HepG2 (cell line): ENCODE results near the gene ERMAP. TPM values are rescaled to one million over a fixed set of nuclear protein-coding genes. Genes with fewer than 3 reads are reported as not detected.
A peak's percentile ranks its signal among the peaks of the same experiment; 100 is the strongest.

Source experiments
- ATAC-seq: fragments of 200-7000 bp; cut with Tn5 transposase; 3 replicates; pipeline ENCODE4 v1.9.1; 2020; ENCODE audit warnings: mild to moderate bottlenecking, moderate library complexity
- BruUV-seq: library from RNA; stranded (reverse); fragments of 400-500 nt; replicated peaks from 2 replicates; lab custom pipeline; 2021; lab: Mats Ljungman, UMichigan
- CTCF ChIA-PET: fragments of 300-600 bp; formaldehyde crosslinking; extraction: SDS; loops from one replicate; lab custom pipeline; 2021; ENCODE audit warnings: low total read pairs, inconsistent platforms, low intra/inter-chr PET ratio; lab: Yijun Ruan, JAX
- POLR2A ChIA-PET: fragments of 350-600 bp; sonication (Branson Sonifier 250); formaldehyde crosslinking; loops from one replicate; lab custom pipeline; 2020; ENCODE audit warnings: antibody characterized with exemption, inconsistent platforms; lab: Yijun Ruan, JAX
- DNase-seq: peaks from one replicate; pipeline ENCODE4 v3.0.0-alpha.2; 2015; ENCODE audit warnings: low spot score
- FAIRE-seq: peaks from 3 replicates; lab custom pipeline; 2011; peaks lifted over from hg19 to GRCh38; lab: Jason Lieb, UNC
- H2AFZ ChIP-seq: one replicate; pipeline ENCODE4 v1.6.1; 2011; ENCODE audit warnings: low read length, inconsistent platforms
- H3K27ac ChIP-seq: fragments of 300-600 bp; 3 replicates; pipeline ENCODE4 v1.8.0; 2011; ENCODE audit warnings: mixed run types, mild to moderate bottlenecking, mixed read lengths, low read length, inconsistent platforms; ENCODE audit not compliant: insufficient read depth; ENCODE audit errors: extremely low read length
- H3K27me3 ChIP-seq, 2 experiments: fragments of 200-600 bp in 1 of 2; 2 replicates in 1 of 2; 3 replicates in 1 of 2; pipeline versions ENCODE4 v1.6.0 to v1.8.0; 2011; ENCODE audit warnings: low read length in 2 of 2, mild to moderate bottlenecking in 2 of 2, moderate library complexity in 2 of 2, inconsistent platforms in 1 of 2; ENCODE audit not compliant: insufficient read depth in 2 of 2, control insufficient read depth in 1 of 2
- H3K36me3 ChIP-seq, 2 experiments: fragments of 200-600 bp in 1 of 2; replicated peaks in 1 of 2; 2 replicates in 1 of 2; 3 replicates in 1 of 2; pipeline versions ENCODE4 v1.5.1 to v1.8.0; 2011; ENCODE audit warnings: low read length in 2 of 2, inconsistent platforms in 1 of 2; ENCODE audit not compliant: insufficient read depth in 2 of 2, control insufficient read depth in 1 of 2
- H3K4me1 ChIP-seq: 2 replicates; pipeline ENCODE4 v1.5.1; 2012; ENCODE audit warnings: low read length, inconsistent platforms; ENCODE audit not compliant: insufficient read depth
- H3K4me2 ChIP-seq: 2 replicates; pipeline ENCODE4 v1.6.0; 2011; ENCODE audit warnings: low read depth, low read length, inconsistent platforms
- H3K4me3 ChIP-seq, 3 experiments: fragments of 200-600 bp in 1 of 3; sonication (generic), shearing (Covaris generic) in 1 of 3; replicated peaks in 1 of 3; 2 replicates each; pipeline ENCODE4 v1.5.1; 2011 to 2016; ENCODE audit warnings: low read length in 3 of 3, inconsistent platforms in 2 of 3, low read depth in 2 of 3, mild to moderate bottlenecking in 2 of 3, control low read depth in 1 of 3, mixed read lengths in 1 of 3; ENCODE audit not compliant: insufficient read depth in 1 of 3
- H3K79me2 ChIP-seq: one replicate; pipeline ENCODE4 v1.6.1; 2011; ENCODE audit warnings: low read length, inconsistent platforms; ENCODE audit not compliant: insufficient read depth
- H3K9ac ChIP-seq: 2 replicates; pipeline ENCODE4 v1.6.0; 2011; ENCODE audit warnings: mild to moderate bottlenecking, low read depth, low read length, inconsistent platforms; ENCODE audit not compliant: insufficient read depth
- H3K9me3 ChIP-seq: 2 replicates; pipeline ENCODE4 v1.5.1; 2012; ENCODE audit warnings: mild to moderate bottlenecking, low read length
- H4K20me1 ChIP-seq: 2 replicates; pipeline ENCODE4 v1.6.0; 2011; ENCODE audit warnings: inconsistent platforms, mild to moderate bottlenecking, low read length, moderate library complexity; ENCODE audit not compliant: insufficient read depth
- DMTF1 ChIP-seq: sonication (generic); formaldehyde crosslinking; IDR thresholded peaks from 2 replicates; pipeline ENCODE4 v1.4.0; 2020; ENCODE audit warnings: mild to moderate bottlenecking, missing genetic modification reagents
- HDAC2 ChIP-seq: sonication (generic); formaldehyde crosslinking; IDR thresholded peaks from 2 replicates; pipeline ENCODE4 v1.4.0; 2020; ENCODE audit warnings: missing genetic modification reagents
- HNF4G ChIP-seq, 2 experiments: sonication (generic) in 1 of 2; formaldehyde crosslinking in 1 of 2; IDR thresholded peaks; 2 replicates each; pipeline versions ENCODE4 v1.4.0 to v1.6.1; 2011 to 2020; ENCODE audit warnings: borderline replicate concordance in 2 of 2, low read depth in 2 of 2, mild to moderate bottlenecking in 2 of 2, low read length in 1 of 2, missing genetic modification reagents in 1 of 2, moderate library complexity in 1 of 2
- HNRNPK ChIP-seq: fragments of 200-400 bp; formaldehyde crosslinking; IDR thresholded peaks from 2 replicates; pipeline ENCODE4 v1.6.1; 2018; ENCODE audit warnings: low read length, low read depth, moderate library complexity, mild to moderate bottlenecking; ENCODE audit not compliant: poor library complexity, severe bottlenecking
- LBX2 ChIP-seq: sonication (generic); formaldehyde crosslinking; IDR thresholded peaks from 2 replicates; pipeline ENCODE4 v1.5.0; 2020; ENCODE audit warnings: missing genetic modification reagents, mild to moderate bottlenecking, borderline replicate concordance
- MAFK ChIP-seq, 2 experiments: IDR thresholded peaks in 1 of 2; conservative IDR thresholded peaks in 1 of 2; 2 replicates each; pipeline ENCODE4 v1.6.1; 2011; ENCODE audit warnings: improper control_type of control experiment in 2 of 2, low read length in 2 of 2
- MEIS1 ChIP-seq: sonication (generic); formaldehyde crosslinking; IDR thresholded peaks from 2 replicates; pipeline ENCODE4 v1.9.0; 2021; ENCODE audit warnings: mild to moderate bottlenecking, missing genetic modification reagents, moderate library complexity, borderline replicate concordance
- MXD3 ChIP-seq: IDR thresholded peaks from 2 replicates; pipeline ENCODE4 v1.6.1; 2016; ENCODE audit warnings: mild to moderate bottlenecking, missing biosample characterization, missing genetic modification reagents
- PHF20 ChIP-seq: sonication (generic); formaldehyde crosslinking; IDR thresholded peaks from 2 replicates; pipeline ENCODE4 v1.5.0; 2020; ENCODE audit warnings: mild to moderate bottlenecking, missing genetic modification reagents
- SNAPC5 ChIP-seq: sonication (generic); formaldehyde crosslinking; IDR thresholded peaks from 2 replicates; pipeline ENCODE4 v1.8.1; 2023; ENCODE audit warnings: mild to moderate bottlenecking, missing genetic modification reagents, borderline replicate concordance
- ZNF160 ChIP-seq: sonication (generic); formaldehyde crosslinking; IDR thresholded peaks from 2 replicates; pipeline ENCODE4 v1.8.0; 2022; ENCODE audit warnings: mild to moderate bottlenecking, inconsistent platforms, missing genetic modification reagents
- ZNF235 ChIP-seq: sonication (generic); formaldehyde crosslinking; IDR thresholded peaks from 2 replicates; pipeline ENCODE4 v1.8.1; 2023; ENCODE audit warnings: mild to moderate bottlenecking, missing genetic modification reagents, borderline replicate concordance
- ZNF281 ChIP-seq: sonication (generic); formaldehyde crosslinking; IDR thresholded peaks from 2 replicates; pipeline ENCODE4 v1.4.0; 2020; ENCODE audit warnings: missing genetic modification reagents, borderline replicate concordance
- ZNF615 ChIP-seq: sonication (generic); formaldehyde crosslinking; IDR thresholded peaks from 2 replicates; pipeline ENCODE4 v1.5.0; 2020; ENCODE audit warnings: mild to moderate bottlenecking, missing genetic modification reagents, borderline replicate concordance
- WGBS: methylation state at CpG from one replicate; pipeline ENCODE4 v1.1.6; 2017; ENCODE audit warnings: low lambda C conversion rate; 5-methylcytosine and 5-hydroxymethylcytosine counted together
- in situ Hi-C: cut with HindIII; loops from 2 replicates; pipeline ENCODE4 v1.10.0; 2017; ENCODE audit warnings: low pct_unique_long_range_greater_than_20kb; ENCODE audit not compliant: extremely low pct_ligation_motif_present
- intact Hi-C: fragments of 100-400 bp; cut with micrococcal nuclease; formaldehyde crosslinking; loops from one replicate; pipeline ENCODE4 v1.10.0; 2022; ENCODE audit not compliant: unreplicated experiment
- polyA plus RNA-seq, 8 experiments: library from polyadenylated mRNA; depleted of rRNA in 3 of 8; stranded (reverse) in 7 of 8; unstranded in 1 of 8; fragments of >200 nt; fragmentation: Illumina TruSeq in 4 of 8; extraction: Trizol in 4 of 8; gene quantifications; 2 replicates each; pipeline versions ENCODE4 v1.2.1 to v1.2.3, GENCODE V29; 2011 to 2016; ENCODE audit warnings: low read depth in 4 of 8, missing spikeins in 1 of 8, mixed read lengths in 1 of 8; ENCODE audit not compliant: insufficient read depth in 1 of 8
- total RNA-seq, 5 experiments: library from RNA; depleted of rRNA; stranded (reverse); fragments of >200 nt; fragmentation: Illumina TruSeq; extraction: Trizol; gene quantifications; 2 replicates each; pipeline ENCODE4 v1.2.3, GENCODE V29; 2016; ENCODE audit warnings: low read depth in 1 of 5

ERMAP gene
- total and polyA plus RNA-seq, 2 of the 13 experiments (the other 11 are each of a cell fraction or from before 2014, with no cell fraction given), result 2.2 to 4.4 TPM

- no peaks in the 10 kb centered on the region for H3K79me2 ChIP-seq
- H3K36me3 ChIP-seq, result no peaks in the 10 kb centered on the region
- peaks cover 32% of the 10 kb centered on the region for H3K4me1 ChIP-seq
- ATAC-seq (no peak), FAIRE-seq (no peak), DNase-seq (no peak)
- no peaks in the 10 kb centered on the region for H4K20me1 ChIP-seq
- no peak overlapping the region for H3K4me3 ChIP-seq
- no peak overlapping the region for H2AFZ ChIP-seq
- no peak overlapping the region for H3K4me2 ChIP-seq
- H3K27me3 ChIP-seq, result no peaks in the 10 kb centered on the region
- CTCF ChIA-PET, result no interaction called here
- intact Hi-C loops, result no loop called here
- no peaks in the 10 kb centered on the region for H3K9me3 ChIP-seq
- BruUV-seq, result no TSS peak
- peak overlapping the region; percentile 2 for H3K27ac ChIP-seq
- POLR2A ChIA-PET, result interaction anchor here (1.7 kb wide), 1 partner anchor 23 kb away, joined by 8 read pairs; the partner anchor contains the start of gene ZNF691
- in situ Hi-C loops, result no loop called here
- WGBS, result 82% methylated on average over 2 of the region's 2 CpGs
- H3K9ac ChIP-seq, result no peak overlapping the region
- TF ChIP-seq ZNF160 (CRISPR knock-in tag), result no peak
- TF ChIP-seq ZNF615 (CRISPR knock-in tag), result no peak
- TF ChIP-seq HNF4G (IDR thresholded peaks at IDR 0.05; ENCODE audit: borderline replicate concordance, low read depth, low read length), result no peak
- no peak for TF ChIP-seq HNF4G (CRISPR knock-in tag; IDR thresholded peaks at IDR 0.05; ENCODE audit: borderline replicate concordance, low read depth)
- TF ChIP-seq ZNF235, result no peak
- peak; percentile 91 to 92 for TF ChIP-seq MAFK (conservative IDR thresholded peaks at IDR 0.05 in 1 of 2, IDR thresholded peaks at IDR 0.05 in 1 of 2; ENCODE audit: low read length in 2 of 2)
- TF ChIP-seq LBX2 (CRISPR knock-in tag), result no peak
- no peak for TF ChIP-seq MEIS1 (CRISPR knock-in tag)
- no peak for TF ChIP-seq DMTF1 (CRISPR knock-in tag)
- TF ChIP-seq PHF20, result no peak
- TF ChIP-seq HNRNPK, result no peak
- TF ChIP-seq SNAPC5 (CRISPR knock-in tag), result no peak
- TF ChIP-seq MXD3, result no peak
- TF ChIP-seq HDAC2, result no peak
- no peak for TF ChIP-seq ZNF281 (CRISPR knock-in tag)
Observed at GRCh38 chr1:42822800-42823392, 6.0 kb downstream of the ERMAP start.
